Mesothelial cell of epicardium (in vitro differentiated cells): Measurements from ENCODE around the gene TRHDE. TPM values are rescaled to one million over a fixed set of nuclear protein-coding genes. Genes with fewer than 3 reads are reported as not detected.

ENCODE experiments used
- DNase-seq, 2 experiments: peaks; one replicate each; pipeline ENCODE4 v3.0.0; 2021; ENCODE audit warnings: low spot score in 2 of 2; ENCODE audit not compliant: unreplicated experiment in 2 of 2
- H3K27ac Mint-ChIP-seq: 2 replicates; pipeline ENCODE4 v1.8.0; 2021; ENCODE audit warnings: mixed read lengths
- H3K27me3 Mint-ChIP-seq: 2 replicates; pipeline ENCODE4 v1.8.0; 2021; ENCODE audit warnings: low read depth, mixed read lengths
- H3K36me3 Mint-ChIP-seq: 2 replicates; pipeline ENCODE4 v1.8.0; 2021; ENCODE audit warnings: mixed read lengths
- H3K4me1 Mint-ChIP-seq: 2 replicates; pipeline ENCODE4 v1.8.0; 2021; ENCODE audit warnings: mixed read lengths
- H3K4me3 Mint-ChIP-seq: 2 replicates; pipeline ENCODE4 v1.8.0; 2021; ENCODE audit warnings: mild to moderate bottlenecking, moderate library complexity, mixed read lengths
- H3K9me3 Mint-ChIP-seq: 2 replicates; pipeline ENCODE4 v1.8.0; 2021; ENCODE audit warnings: mixed read lengths
- total RNA-seq: library from RNA; stranded (reverse); gene quantifications from 3 replicates; pipeline ENCODE4 v1.2.1, GENCODE V29; 2021
- TF ChIP-seq, protein P1 (sequence below): fragments of 200-600 bp; sonication (generic); IDR thresholded peaks from one replicate; pipeline ENCODE4 v1.5.0; 2021; ENCODE audit warnings: antibody characterized with exemption; ENCODE audit not compliant: unreplicated experiment

TRHDE gene
- total RNA-seq, 1 donor from 2014 or later = 1.0 TPM

DNA sequence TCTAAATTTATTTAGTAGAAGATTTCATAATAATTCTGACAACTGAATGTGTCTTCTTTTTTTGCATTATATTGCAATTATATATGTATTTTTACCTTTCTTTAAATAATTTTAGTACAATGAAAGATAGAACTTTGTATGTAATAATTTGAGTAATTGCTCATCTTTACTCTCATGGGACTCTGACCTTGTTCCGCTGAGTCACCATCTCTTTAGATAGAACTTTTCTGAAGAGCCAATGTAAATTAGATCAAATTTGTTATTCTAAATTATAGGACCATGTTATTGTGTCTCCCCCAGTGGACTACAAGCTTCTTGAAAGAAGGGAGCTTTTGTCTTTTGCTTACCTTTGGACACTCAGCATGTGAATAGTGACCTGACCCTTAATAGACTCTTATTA, 96.1 kb downstream of the TRHDE start:
- H3K9me3 Mint-ChIP-seq = no peaks in the 10 kb centered on the region
- no peak for DNase-seq
- peaks cover 13% of the 10 kb centered on the region for H3K27me3 Mint-ChIP-seq
- no peaks in the 10 kb centered on the region for H3K36me3 Mint-ChIP-seq
- TF ChIP-seq, protein P1, sequence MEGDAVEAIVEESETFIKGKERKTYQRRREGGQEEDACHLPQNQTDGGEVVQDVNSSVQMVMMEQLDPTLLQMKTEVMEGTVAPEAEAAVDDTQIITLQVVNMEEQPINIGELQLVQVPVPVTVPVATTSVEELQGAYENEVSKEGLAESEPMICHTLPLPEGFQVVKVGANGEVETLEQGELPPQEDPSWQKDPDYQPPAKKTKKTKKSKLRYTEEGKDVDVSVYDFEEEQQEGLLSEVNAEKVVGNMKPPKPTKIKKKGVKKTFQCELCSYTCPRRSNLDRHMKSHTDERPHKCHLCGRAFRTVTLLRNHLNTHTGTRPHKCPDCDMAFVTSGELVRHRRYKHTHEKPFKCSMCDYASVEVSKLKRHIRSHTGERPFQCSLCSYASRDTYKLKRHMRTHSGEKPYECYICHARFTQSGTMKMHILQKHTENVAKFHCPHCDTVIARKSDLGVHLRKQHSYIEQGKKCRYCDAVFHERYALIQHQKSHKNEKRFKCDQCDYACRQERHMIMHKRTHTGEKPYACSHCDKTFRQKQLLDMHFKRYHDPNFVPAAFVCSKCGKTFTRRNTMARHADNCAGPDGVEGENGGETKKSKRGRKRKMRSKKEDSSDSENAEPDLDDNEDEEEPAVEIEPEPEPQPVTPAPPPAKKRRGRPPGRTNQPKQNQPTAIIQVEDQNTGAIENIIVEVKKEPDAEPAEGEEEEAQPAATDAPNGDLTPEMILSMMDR = no peak
- peaks cover 26% of the 10 kb centered on the region for H3K4me1 Mint-ChIP-seq
- H3K4me3 Mint-ChIP-seq = no peak overlapping the region
- no peak overlapping the region for H3K27ac Mint-ChIP-seq

DNA sequence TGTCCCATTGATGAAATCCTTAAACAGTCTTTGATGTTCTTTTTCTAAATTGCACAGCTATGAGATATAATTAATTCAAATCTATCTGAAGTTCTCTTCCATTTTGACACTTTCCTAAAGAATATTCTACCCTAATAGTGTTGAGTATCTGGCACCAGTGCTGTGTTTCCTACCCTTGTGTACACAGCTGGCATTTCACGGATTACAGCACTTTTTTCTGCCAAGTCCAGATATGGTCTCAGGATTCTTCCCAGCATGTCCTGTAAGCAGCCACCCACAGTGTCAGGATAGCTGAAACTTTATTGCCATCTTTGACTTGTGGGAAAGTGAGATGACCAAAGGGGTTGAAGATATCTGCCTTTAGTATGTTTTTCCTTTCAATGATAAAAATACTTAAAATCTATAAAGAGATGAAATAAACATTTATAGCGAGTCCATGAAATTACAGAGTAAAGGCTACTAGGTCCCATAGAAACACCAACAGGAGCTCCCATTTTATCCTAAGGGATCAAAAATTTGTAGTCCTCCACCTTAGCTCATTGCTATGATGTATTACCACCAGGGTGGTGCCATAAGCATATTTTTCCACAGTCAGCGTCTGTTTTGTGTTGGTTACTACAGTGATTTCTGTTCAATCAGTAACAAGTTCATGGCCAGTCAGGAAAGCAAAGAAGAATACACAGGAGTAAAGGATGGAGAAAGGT, 96.7 kb downstream of the TRHDE start:
- H3K4me1 Mint-ChIP-seq = peaks cover 26% of the 10 kb centered on the region
- H3K27ac Mint-ChIP-seq = no peak overlapping the region
- TF ChIP-seq, protein P1 = no peak
- H3K36me3 Mint-ChIP-seq = no peaks in the 10 kb centered on the region
- DNase-seq = no peak
- H3K9me3 Mint-ChIP-seq = no peaks in the 10 kb centered on the region
- H3K27me3 Mint-ChIP-seq = peaks cover 10% of the 10 kb centered on the region
- no peak overlapping the region for H3K4me3 Mint-ChIP-seq

DNA sequence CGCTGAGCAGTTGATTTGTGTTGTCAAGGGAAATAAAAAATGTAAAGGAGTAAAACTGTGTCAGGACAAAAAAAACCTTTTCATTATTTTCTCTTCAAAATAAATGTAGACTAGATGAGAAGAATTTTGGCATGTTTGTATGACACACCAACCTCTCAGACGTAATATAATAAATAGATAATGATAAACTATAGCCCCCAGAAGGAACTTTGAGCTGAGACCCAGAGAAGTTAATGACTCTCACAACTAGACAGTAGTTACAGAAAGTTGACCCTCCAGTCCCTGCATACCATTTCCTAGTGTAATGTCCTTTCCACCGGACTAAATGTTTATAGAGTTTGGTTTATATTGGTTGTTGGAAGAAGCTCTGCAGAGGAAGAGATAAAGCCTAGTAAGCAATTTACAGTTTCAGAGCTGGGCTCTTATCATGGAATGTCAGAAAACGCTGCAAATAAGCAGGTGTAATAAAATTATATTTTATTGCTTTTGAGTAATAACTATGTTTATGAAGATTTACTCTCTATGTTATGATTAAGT, 97.3 kb downstream of the TRHDE start:
- Mint-ChIP-seq H3K27ac (no peak overlapping the region), H3K4me1 (peaks cover 24% of the 10 kb centered on the region), H3K27me3 (peaks cover 7% of the 10 kb centered on the region), H3K9me3 (no peaks in the 10 kb centered on the region), H3K4me3 (no peak overlapping the region), H3K36me3 (no peaks in the 10 kb centered on the region)
- TF ChIP-seq, protein P1 = no peak
- no peak for DNase-seq

DNA sequence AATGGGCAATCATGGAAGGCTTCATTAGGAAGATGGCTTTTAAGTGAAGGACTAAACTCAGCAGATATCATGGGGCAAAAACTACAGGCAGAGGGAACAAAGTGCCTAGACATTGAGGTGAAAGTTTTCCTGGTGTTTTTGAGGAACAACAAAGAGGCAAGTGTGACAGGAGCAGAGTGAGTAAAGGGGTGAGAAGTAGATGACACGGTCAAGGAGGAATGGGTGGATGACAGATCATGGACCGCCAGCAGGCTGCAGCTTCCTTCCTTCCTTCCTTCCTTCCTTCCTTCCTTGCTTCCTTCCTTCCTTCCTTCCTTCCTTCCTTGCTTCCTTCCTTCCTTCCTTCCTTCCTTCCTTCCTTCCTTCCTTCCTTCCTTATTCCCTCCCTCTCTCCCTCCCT, 108.3 kb downstream of the TRHDE start:
- Mint-ChIP-seq H3K27ac (no peak overlapping the region), H3K27me3 (peaks cover 10% of the 10 kb centered on the region), H3K4me1 (peaks cover 25% of the 10 kb centered on the region), H3K9me3 (peaks cover 5% of the 10 kb centered on the region), H3K36me3 (peaks cover 2% of the 10 kb centered on the region), H3K4me3 (no peak overlapping the region)
- no peak for DNase-seq
- TF ChIP-seq, protein P1 = no peak

DNA sequence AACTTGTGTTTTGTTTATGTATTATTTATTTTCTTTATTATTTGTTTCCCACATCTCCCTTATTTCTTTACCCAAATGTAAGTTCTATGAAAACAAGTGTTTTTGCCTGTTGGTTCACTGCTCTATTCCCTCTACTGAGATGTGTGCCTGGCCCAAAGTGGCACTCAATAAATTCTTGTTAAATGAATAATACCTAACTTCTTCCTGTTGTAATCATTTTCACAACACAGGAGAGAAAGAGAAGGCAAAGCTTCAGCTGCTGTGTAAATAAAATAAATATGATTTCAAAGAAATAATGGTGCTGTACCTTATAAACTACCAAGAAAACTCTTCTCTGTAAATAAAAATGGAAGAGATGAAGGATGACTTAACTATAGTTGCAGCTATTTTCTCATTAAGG, 116.2 kb downstream of the TRHDE start:
- no peaks in the 10 kb centered on the region for H3K27me3 Mint-ChIP-seq
- H3K27ac Mint-ChIP-seq = no peak overlapping the region
- H3K36me3 Mint-ChIP-seq = no peaks in the 10 kb centered on the region
- no peak overlapping the region for H3K4me3 Mint-ChIP-seq
- no peak for DNase-seq
- H3K9me3 Mint-ChIP-seq = peaks cover 21% of the 10 kb centered on the region
- TF ChIP-seq, protein P1 = no peak
- H3K4me1 Mint-ChIP-seq = peaks cover 19% of the 10 kb centered on the region
